Neutrophil (primary cell): ENCODE data around the gene SKOR1.

Experiments
- H3K27ac ChIP-seq: fragments of 200-600 bp; sonication (generic); 2 replicates; pipeline ENCODE4 v1.5.1; 2016; ENCODE audit warnings: mild to moderate bottlenecking, moderate library complexity
- H3K27me3 ChIP-seq: fragments of 200-600 bp; sonication (generic); 2 replicates; pipeline ENCODE4 v1.6.0; 2016; ENCODE audit warnings: mild to moderate bottlenecking
- H3K36me3 ChIP-seq: fragments of 200-600 bp; sonication (generic); 2 replicates; pipeline ENCODE4 v1.5.1; 2017
- H3K4me1 ChIP-seq, 2 experiments: fragments of 200-600 bp in 1 of 2; sonication (generic) in 1 of 2; 1 replicate in 1 of 2; 2 replicates in 1 of 2; pipeline versions ENCODE4 v1.5.1 to v1.6.1; 2013 to 2016; ENCODE audit warnings: low read depth in 1 of 2, low read length in 1 of 2, mild to moderate bottlenecking in 1 of 2, moderate library complexity in 1 of 2; ENCODE audit not compliant: control insufficient read depth in 1 of 2, insufficient read depth in 1 of 2
- H3K4me3 ChIP-seq, 2 experiments: fragments of 200-600 bp in 1 of 2; sonication (generic) in 1 of 2; 1 replicate in 1 of 2; 2 replicates in 1 of 2; pipeline ENCODE4 v1.5.1; 2013 to 2016; ENCODE audit warnings: low read depth in 1 of 2, low read length in 1 of 2, mild to moderate bottlenecking in 1 of 2, moderate library complexity in 1 of 2
- H3K9me3 ChIP-seq: fragments of 200-600 bp; sonication (generic); 2 replicates; pipeline ENCODE4 v1.5.1; 2016
- TF ChIP-seq, protein P1 (sequence below): fragments of 200-600 bp; sonication (generic); IDR thresholded peaks from 2 replicates; pipeline ENCODE4 v1.5.1; 2016; ENCODE audit warnings: antibody characterized with exemption

The SKOR1 gene

DNA sequence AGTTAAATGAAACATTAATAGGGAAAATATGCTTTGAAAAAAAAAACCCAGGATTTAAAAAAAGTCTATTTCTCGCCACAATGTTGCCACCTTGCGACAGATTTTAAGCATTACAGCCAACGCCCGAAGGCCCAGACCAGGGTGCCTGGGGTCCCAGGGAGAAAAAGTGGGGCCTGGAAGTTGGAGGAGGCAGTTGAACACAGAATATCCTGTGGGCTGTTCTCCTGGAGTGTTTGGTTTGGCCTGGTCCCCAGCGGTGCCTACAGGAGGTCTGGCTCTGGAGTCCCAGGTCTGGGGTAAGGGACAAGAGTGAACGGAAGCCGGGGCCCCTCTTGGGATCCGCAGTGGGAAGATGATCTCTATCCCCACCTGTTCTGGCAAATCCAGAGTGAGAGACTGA lies 11.2 kb downstream of the SKOR1 start:
- TF ChIP-seq, protein P1, sequence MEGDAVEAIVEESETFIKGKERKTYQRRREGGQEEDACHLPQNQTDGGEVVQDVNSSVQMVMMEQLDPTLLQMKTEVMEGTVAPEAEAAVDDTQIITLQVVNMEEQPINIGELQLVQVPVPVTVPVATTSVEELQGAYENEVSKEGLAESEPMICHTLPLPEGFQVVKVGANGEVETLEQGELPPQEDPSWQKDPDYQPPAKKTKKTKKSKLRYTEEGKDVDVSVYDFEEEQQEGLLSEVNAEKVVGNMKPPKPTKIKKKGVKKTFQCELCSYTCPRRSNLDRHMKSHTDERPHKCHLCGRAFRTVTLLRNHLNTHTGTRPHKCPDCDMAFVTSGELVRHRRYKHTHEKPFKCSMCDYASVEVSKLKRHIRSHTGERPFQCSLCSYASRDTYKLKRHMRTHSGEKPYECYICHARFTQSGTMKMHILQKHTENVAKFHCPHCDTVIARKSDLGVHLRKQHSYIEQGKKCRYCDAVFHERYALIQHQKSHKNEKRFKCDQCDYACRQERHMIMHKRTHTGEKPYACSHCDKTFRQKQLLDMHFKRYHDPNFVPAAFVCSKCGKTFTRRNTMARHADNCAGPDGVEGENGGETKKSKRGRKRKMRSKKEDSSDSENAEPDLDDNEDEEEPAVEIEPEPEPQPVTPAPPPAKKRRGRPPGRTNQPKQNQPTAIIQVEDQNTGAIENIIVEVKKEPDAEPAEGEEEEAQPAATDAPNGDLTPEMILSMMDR = peak; percentile 81
- Histone ChIP-seq H3K4me1 (peaks cover 77 to 81% of the 10 kb centered on the region in 2 experiments), H3K4me3 (peak overlapping the region; percentile 48 to 55), H3K27me3 (peaks cover 50% of the 10 kb centered on the region), H3K27ac (no peak overlapping the region), H3K9me3 (no peaks in the 10 kb centered on the region), H3K36me3 (no peaks in the 10 kb centered on the region)

DNA sequence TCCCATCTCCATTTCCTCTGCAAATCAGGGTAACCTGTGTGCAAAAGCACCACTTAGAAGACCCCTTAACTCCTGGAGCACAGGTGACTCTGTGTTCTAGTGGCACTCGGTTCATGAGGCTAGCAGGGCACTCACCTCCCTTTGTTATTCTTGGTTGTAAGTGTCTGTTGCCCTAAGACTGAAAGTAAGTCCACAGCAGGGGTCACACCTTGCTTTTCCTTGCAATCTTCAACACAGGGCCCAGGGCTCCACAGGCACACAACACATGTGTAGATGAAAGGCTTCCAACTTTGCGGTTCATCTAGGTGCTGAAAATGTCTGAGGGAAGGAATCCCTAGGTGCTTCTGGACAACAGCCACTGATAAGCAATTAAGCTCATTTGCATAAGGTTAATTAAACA lies 11.6 kb downstream of the SKOR1 start:
- TF ChIP-seq, protein P1 = no peak
- no peaks in the 10 kb centered on the region for H3K36me3 ChIP-seq
- H3K4me3 ChIP-seq = no peak overlapping the region
- peaks cover 46% of the 10 kb centered on the region for H3K27me3 ChIP-seq
- no peaks in the 10 kb centered on the region for H3K9me3 ChIP-seq
- peaks cover 79 to 83% of the 10 kb centered on the region in 2 experiments for H3K4me1 ChIP-seq
- no peak overlapping the region for H3K27ac ChIP-seq

- Histone ChIP-seq H3K27ac (peak overlapping the region; percentile 93), H3K27me3 (peaks cover 27% of the 10 kb centered on the region), H3K9me3 (no peaks in the 10 kb centered on the region), H3K36me3 (no peaks in the 10 kb centered on the region), H3K4me3 (peak overlapping the region; percentile 77 to 88), H3K4me1 (peaks cover 62 to 71% of the 10 kb centered on the region in 2 experiments)
- TF ChIP-seq, protein P1 = no peak
These were observed 13.6 kb downstream of the SKOR1 start for GRCh38 chr15:67838789-67839332.

DNA sequence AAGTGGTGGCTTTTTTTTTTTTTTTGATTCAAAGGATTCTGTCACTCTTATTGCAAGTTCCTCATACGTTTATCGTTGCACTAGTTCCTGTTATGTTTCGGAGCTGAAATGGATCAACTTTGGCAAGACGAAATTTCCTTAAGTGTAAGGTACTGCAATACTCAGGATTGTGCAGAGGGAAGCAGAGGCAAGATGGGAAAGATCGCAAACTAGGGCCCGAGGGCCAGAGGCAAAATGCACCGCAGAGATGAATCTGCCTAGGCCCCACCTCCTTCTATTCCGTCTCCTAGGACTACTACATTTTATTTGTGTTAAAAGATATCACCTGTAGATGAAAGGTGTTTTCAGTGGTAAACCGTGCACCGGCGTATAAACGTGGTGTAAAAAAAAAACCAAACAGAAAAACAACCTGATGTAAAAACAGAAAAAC lies 14.2 kb downstream of the SKOR1 start:
- Histone ChIP-seq H3K27me3 (peaks cover 20% of the 10 kb centered on the region), H3K4me1 (peaks cover 55 to 64% of the 10 kb centered on the region in 2 experiments), H3K27ac (peak overlapping the region; percentile 93), H3K4me3 (peak overlapping the region; percentile 77 to 88), H3K36me3 (no peaks in the 10 kb centered on the region), H3K9me3 (no peaks in the 10 kb centered on the region)
- TF ChIP-seq, protein P1 = no peak

GRCh38 chr15:67839929-67840748 lies 14.8 kb downstream of the SKOR1 start, which contains the start of gene RNU6-1:
TSS of gene RNU6-1 (minus strand) at chr15:67840045.
- H3K9me3 ChIP-seq = no peaks in the 10 kb centered on the region
- H3K27ac ChIP-seq = peak within 1 kb of the TSS; percentile 93
- no peaks in the 10 kb centered on the region for H3K36me3 ChIP-seq
- TF ChIP-seq, protein P1 = peak; percentile 18
- peak within 1 kb of the TSS; percentile 77 to 88 for H3K4me3 ChIP-seq
- peaks cover 49 to 58% of the 10 kb centered on the region in 2 experiments for H3K4me1 ChIP-seq
- peaks cover 14% of the 10 kb centered on the region for H3K27me3 ChIP-seq
